PC-9 (cell line): ENCODE measurements around the gene SLC38A8. TPM values are rescaled to one million over a fixed set of nuclear protein-coding genes. Genes with fewer than 3 reads are reported as not detected.

Experiments
- BruUV-seq: library from RNA; stranded (reverse); fragments of 400-500 nt; replicated peaks from 2 replicates; lab custom pipeline; 2021; lab: Mats Ljungman, UMichigan
- CTCF ChIA-PET: fragments of 300-600 bp; sonication (Branson Sonifier 250); formaldehyde crosslinking; loops from one replicate; lab custom pipeline; 2022; ENCODE audit warnings: antibody characterized with exemption; lab: Charles Lee
- POLR2A ChIA-PET: fragments of 300-600 bp; sonication (Branson Sonifier 250); formaldehyde crosslinking; loops from one replicate; lab custom pipeline; 2022; ENCODE audit warnings: antibody characterized with exemption; ENCODE audit not compliant: unreplicated experiment; lab: Charles Lee
- DNase-seq, 2 experiments: peaks; one replicate each; pipeline versions ENCODE4 v3.0.0 to v3.0.0-alpha.2; 2015 to 2022; ENCODE audit warnings: mixed read lengths in 1 of 2
- H2AFZ ChIP-seq: fragments of 200-600 bp; sonication (generic); 2 replicates; pipeline ENCODE4 v1.8.1; 2017; ENCODE audit warnings: antibody characterized with exemption
- H3F3A ChIP-seq: fragments of 200-600 bp; sonication (generic); 2 replicates; pipeline ENCODE4 v1.8.1; 2017; ENCODE audit warnings: antibody characterized with exemption, mild to moderate bottlenecking, low read depth; ENCODE audit not compliant: insufficient read depth
- H3K27ac ChIP-seq: fragments of 200-600 bp; sonication (generic); 2 replicates; pipeline ENCODE4 v1.6.1; 2016; ENCODE audit warnings: mixed run types
- H3K27me3 ChIP-seq: fragments of 200-600 bp; sonication (generic); 2 replicates; pipeline ENCODE4 v1.6.1; 2016; ENCODE audit warnings: low read depth, mixed run types; ENCODE audit not compliant: insufficient read depth
- H3K36me3 ChIP-seq: fragments of 200-600 bp; sonication (generic); 2 replicates; pipeline ENCODE4 v1.6.1; 2016; ENCODE audit warnings: low read depth, mixed run types
- H3K4me1 ChIP-seq: fragments of 200-600 bp; sonication (generic); replicated peaks from 2 replicates; pipeline ENCODE4 v1.6.1; 2016; ENCODE audit warnings: mixed run types; ENCODE audit not compliant: insufficient read depth
- H3K4me2 ChIP-seq: fragments of 200-600 bp; sonication (generic); 2 replicates; pipeline ENCODE4 v1.6.1; 2017; ENCODE audit warnings: mixed run types
- H3K4me3 ChIP-seq: fragments of 200-600 bp; sonication (generic); 2 replicates; pipeline ENCODE4 v1.6.1; 2016; ENCODE audit warnings: mixed run types
- H3K79me2 ChIP-seq: fragments of 200-600 bp; sonication (generic); 2 replicates; pipeline ENCODE4 v1.6.1; 2017; ENCODE audit warnings: low read depth, mixed run types
- H3K9me2 ChIP-seq: fragments of 200-600 bp; sonication (generic); 2 replicates; pipeline ENCODE4 v1.8.1; 2017; ENCODE audit warnings: mild to moderate bottlenecking; ENCODE audit not compliant: insufficient read depth
- H3K9me3 ChIP-seq: fragments of 200-600 bp; sonication (generic); 2 replicates; pipeline ENCODE4 v1.8.1; 2016; ENCODE audit warnings: low read depth; ENCODE audit not compliant: insufficient read depth
- H4K20me1 ChIP-seq: fragments of 200-600 bp; sonication (generic); 2 replicates; pipeline ENCODE4 v1.8.1; 2017; ENCODE audit not compliant: insufficient read depth
- EZH2 ChIP-seq: fragments of 200-600 bp; sonication (generic); IDR thresholded peaks from 2 replicates; pipeline ENCODE4 v1.8.0; 2017; ENCODE audit warnings: antibody characterized with exemption, low read depth
- intact Hi-C: fragments of 100-400 bp; cut with micrococcal nuclease; formaldehyde crosslinking; loops from one replicate; pipeline ENCODE4 v1.10.0; 2022; ENCODE audit not compliant: unreplicated experiment
- total RNA-seq: library from RNA; stranded (reverse); gene quantifications from 2 replicates; pipeline ENCODE4 v1.2.3, GENCODE V29; 2021
- TF ChIP-seq, protein P1 (sequence below): fragments of 200-600 bp; sonication (generic); conservative IDR thresholded peaks from 2 replicates; pipeline ENCODE4 v1.6.1; 2017; ENCODE audit warnings: mixed run types, antibody characterized with exemption, mild to moderate bottlenecking, moderate library complexity

Gene SLC38A8
- total RNA-seq, 1 experiment from 2014 or later: not detected

DNA sequence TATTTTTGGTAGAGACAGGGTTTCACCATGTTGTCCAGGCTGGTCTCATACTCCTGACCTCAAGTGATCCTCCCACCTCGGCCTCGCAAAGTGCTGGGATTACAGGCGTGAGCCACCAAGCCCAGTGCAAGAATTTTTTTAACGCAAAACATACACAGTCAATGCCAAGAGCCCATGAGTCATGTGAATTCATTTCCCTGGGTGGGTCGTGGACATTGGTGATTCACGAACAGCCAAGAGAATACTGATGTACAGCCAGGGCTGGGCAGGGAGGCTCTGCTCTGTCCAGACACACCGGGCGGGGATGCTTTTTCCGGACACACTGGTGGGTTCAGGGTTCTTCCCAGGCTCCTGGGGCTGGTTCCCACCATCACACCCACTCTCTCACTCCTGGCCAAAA lies 17.7 kb downstream of the SLC38A8 start:
- Histone ChIP-seq H2AFZ (no peak overlapping the region), H3K4me2 (no peak overlapping the region), H3K9me3 (peaks cover 10% of the 10 kb centered on the region), H3K27ac (no peak overlapping the region), H3K4me3 (no peak overlapping the region), H3K79me2 (no peaks in the 10 kb centered on the region), H3K27me3 (peaks cover 59% of the 10 kb centered on the region), H3K4me1 (no peaks in the 10 kb centered on the region), H3F3A (no peaks in the 10 kb centered on the region), H4K20me1 (no peaks in the 10 kb centered on the region), H3K9me2 (no peaks in the 10 kb centered on the region), H3K36me3 (no peaks in the 10 kb centered on the region)
- TF ChIP-seq, protein P1, sequence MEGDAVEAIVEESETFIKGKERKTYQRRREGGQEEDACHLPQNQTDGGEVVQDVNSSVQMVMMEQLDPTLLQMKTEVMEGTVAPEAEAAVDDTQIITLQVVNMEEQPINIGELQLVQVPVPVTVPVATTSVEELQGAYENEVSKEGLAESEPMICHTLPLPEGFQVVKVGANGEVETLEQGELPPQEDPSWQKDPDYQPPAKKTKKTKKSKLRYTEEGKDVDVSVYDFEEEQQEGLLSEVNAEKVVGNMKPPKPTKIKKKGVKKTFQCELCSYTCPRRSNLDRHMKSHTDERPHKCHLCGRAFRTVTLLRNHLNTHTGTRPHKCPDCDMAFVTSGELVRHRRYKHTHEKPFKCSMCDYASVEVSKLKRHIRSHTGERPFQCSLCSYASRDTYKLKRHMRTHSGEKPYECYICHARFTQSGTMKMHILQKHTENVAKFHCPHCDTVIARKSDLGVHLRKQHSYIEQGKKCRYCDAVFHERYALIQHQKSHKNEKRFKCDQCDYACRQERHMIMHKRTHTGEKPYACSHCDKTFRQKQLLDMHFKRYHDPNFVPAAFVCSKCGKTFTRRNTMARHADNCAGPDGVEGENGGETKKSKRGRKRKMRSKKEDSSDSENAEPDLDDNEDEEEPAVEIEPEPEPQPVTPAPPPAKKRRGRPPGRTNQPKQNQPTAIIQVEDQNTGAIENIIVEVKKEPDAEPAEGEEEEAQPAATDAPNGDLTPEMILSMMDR: no peak
- TF ChIP-seq EZH2: no peak
- BruUV-seq: no TSS peak
- intact Hi-C loops: no loop called here
- ChIA-PET CTCF (interaction anchor here (0.6 kb wide), 1 partner anchor 141 kb away, joined by 5 read pairs; no protein-coding TSS in a partner anchor), POLR2A (no interaction called here)
- DNase-seq: no peak

DNA sequence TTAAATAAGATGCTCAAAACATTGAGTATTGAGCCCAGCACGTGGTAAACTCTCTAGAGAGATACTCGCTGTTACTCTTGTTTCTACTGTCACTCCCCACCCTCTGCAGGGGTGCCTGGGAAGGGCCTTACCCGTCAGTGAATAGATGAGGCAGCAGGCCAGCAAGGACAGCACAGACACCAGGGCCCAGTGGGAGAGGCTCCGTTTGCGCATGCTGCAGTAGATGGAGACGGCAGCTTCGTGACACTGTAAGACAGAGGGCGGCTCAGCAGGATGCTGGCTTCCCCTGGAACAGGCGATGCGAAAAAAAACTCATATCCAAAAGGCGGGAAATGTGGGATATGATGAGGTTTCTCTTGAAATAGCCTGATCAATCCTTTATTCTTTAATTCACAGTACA lies 20.0 kb downstream of the SLC38A8 start:
- TF ChIP-seq, protein P1: no peak
- no peak for TF ChIP-seq EZH2
- Histone ChIP-seq H3K9me2 (no peaks in the 10 kb centered on the region), H3K4me1 (no peaks in the 10 kb centered on the region), H3K27me3 (peaks cover 42% of the 10 kb centered on the region; the same call in 1 of the 2 replicates), H3F3A (no peaks in the 10 kb centered on the region), H4K20me1 (no peaks in the 10 kb centered on the region), H3K9me3 (peaks cover 14% of the 10 kb centered on the region), H3K4me3 (no peak overlapping the region), H2AFZ (no peak overlapping the region), H3K36me3 (no peaks in the 10 kb centered on the region), H3K27ac (no peak overlapping the region), H3K79me2 (no peaks in the 10 kb centered on the region), H3K4me2 (no peak overlapping the region)
- ChIA-PET CTCF (no interaction called here), POLR2A (no interaction called here)
- no peak for DNase-seq
- BruUV-seq: no TSS peak
- intact Hi-C loops: no loop called here

DNA sequence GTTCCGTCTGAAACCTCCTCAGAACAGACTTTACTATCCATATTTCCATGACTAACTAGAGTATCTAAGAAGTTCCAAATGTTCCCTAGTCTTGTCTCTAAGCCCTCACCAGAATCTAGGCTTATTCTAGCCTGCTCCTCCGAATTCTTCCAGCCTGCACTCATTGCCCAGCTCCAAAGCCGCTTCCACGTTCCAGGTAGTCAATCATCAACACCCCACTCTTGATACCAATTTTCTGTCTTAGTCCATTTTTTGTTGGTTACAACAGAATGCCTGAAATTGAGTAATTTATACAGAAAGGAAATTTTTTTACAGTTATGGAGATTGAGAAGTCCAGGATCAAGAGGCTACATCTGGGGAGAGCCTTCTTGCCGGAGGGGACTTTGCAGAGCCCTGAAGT lies 21.1 kb downstream of the SLC38A8 start:
- intact Hi-C loops: no loop called here
- H4K20me1 ChIP-seq: no peaks in the 10 kb centered on the region
- no peak overlapping the region for H3K27ac ChIP-seq
- no peak overlapping the region for H2AFZ ChIP-seq
- H3K9me3 ChIP-seq: peaks cover 14% of the 10 kb centered on the region
- H3K4me2 ChIP-seq: no peak overlapping the region
- H3K79me2 ChIP-seq: no peaks in the 10 kb centered on the region
- ChIA-PET POLR2A (no interaction called here), CTCF (no interaction called here)
- H3K9me2 ChIP-seq: no peaks in the 10 kb centered on the region
- H3K27me3 ChIP-seq: peaks cover 36% of the 10 kb centered on the region; the same call in 1 of the 2 replicates
- no peak for DNase-seq
- no peak for TF ChIP-seq EZH2
- TF ChIP-seq, protein P1: no peak
- no peaks in the 10 kb centered on the region for H3K36me3 ChIP-seq
- no peak overlapping the region for H3K4me3 ChIP-seq
- no peaks in the 10 kb centered on the region for H3F3A ChIP-seq
- H3K4me1 ChIP-seq: no peaks in the 10 kb centered on the region
- BruUV-seq: no TSS peak
